Measurements from ENCODE around the gene METTL5.
"Not testable (repeated sequence)": the region's sequence is repeated elsewhere in the genome, so short reads cannot be mapped to it uniquely, and the experiment has no call there.

The METTL5 gene

GRCh38 chr2:169828141-169828811 lies 3.6 kb upstream of the METTL5 start:
- DNase-seq: peak; percentile 6

GRCh38 chr2:169827272-169828140 lies 2.8 kb upstream of the METTL5 start, which contains the start of gene UBR3:
UBR3 (plus strand) TSS chr2:169827454; CDS start chr2:169827508, 54 bp downstream.
- DNase-seq: peak; percentile 89

- DNase-seq: no peak
These were observed 721 bp downstream of the METTL5 start for GRCh38 chr2:169823996-169824372.

- no peak for DNase-seq
These were observed 1.8 kb downstream of the METTL5 start for GRCh38 chr2:169822785-169823392.

- DNase-seq: no peak
These were observed 2.7 kb downstream of the METTL5 start for GRCh38 chr2:169822036-169822435.

GRCh38 chr2:169820101-169820500 lies 4.6 kb downstream of the METTL5 start:
- not testable (repeated sequence) for DNase-seq

GRCh38 chr2:169819106-169819505 lies 5.6 kb downstream of the METTL5 start:
- DNase-seq: no peak

- DNase-seq: no peak
These were observed 6.5 kb downstream of the METTL5 start for GRCh38 chr2:169818241-169818640.

- not testable (repeated sequence) for DNase-seq
These were observed 7.3 kb downstream of the METTL5 start for GRCh38 chr2:169817369-169817768.

- not testable (repeated sequence) for DNase-seq
These were observed 7.7 kb downstream of the METTL5 start for GRCh38 chr2:169816961-169817360.

- no peak for DNase-seq
These were observed 8.9 kb downstream of the METTL5 start for GRCh38 chr2:169815849-169816248.

GRCh38 chr2:169808221-169808620 lies 16.5 kb downstream of the METTL5 start:
- no peak for DNase-seq

GRCh38 chr2:169806586-169806985 lies 18.1 kb downstream of the METTL5 start:
- DNase-seq: no peak

- DNase-seq: no peak
These were observed 21.2 kb downstream of the METTL5 start for GRCh38 chr2:169803480-169803879.

GRCh38 chr2:169798718-169799592 lies 25.8 kb downstream of the METTL5 start, which contains the start of gene SSB:
SSB (plus strand) TSS chr2:169798871; CDS start chr2:169800961, 2,090 bp downstream.
- DNase-seq: peak; percentile 95

- no peak for DNase-seq
These were observed 26.3 kb downstream of the METTL5 start for GRCh38 chr2:169798397-169798717.

- DNase-seq: no peak
These were observed 27.1 kb downstream of the METTL5 start for GRCh38 chr2:169797601-169798000.

- no peak for DNase-seq
These were observed 28.3 kb downstream of the METTL5 start for GRCh38 chr2:169796441-169796840.

GRCh38 chr2:169795181-169795580 lies 29.5 kb downstream of the METTL5 start:
- no peak for DNase-seq

GRCh38 chr2:169790581-169790980 lies 34.1 kb downstream of the METTL5 start:
- DNase-seq: no peak

- no peak for DNase-seq
These were observed 42.2 kb downstream of the METTL5 start for GRCh38 chr2:169782513-169782912.

GRCh38 chr2:169781249-169782013 lies 43.3 kb downstream of the METTL5 start:
- DNase-seq: no peak
